ENCODE measurements around the gene EDAR. TPM values are rescaled to one million over a fixed set of nuclear protein-coding genes. Genes with fewer than 3 reads are reported as not detected.

Gene EDAR
- total and polyA plus RNA-seq, 2 of the 8 experiments (the other 6 are each of a cell fraction or from before 2014, with no cell fraction given), result not detected

GRCh38 chr2:108972663-108973062, 16.4 kb downstream of the EDAR start:
- H3K23ac ChIP-seq (ENCODE audit: insufficient read length), result no peak overlapping the region
- no peak overlapping the region for H2BK120ac ChIP-seq (replicated peaks; ENCODE audit: low read depth, low read length)
- ChIA-PET CTCF (ENCODE audit: partially characterized antibody) (interaction anchor here (0.7 to 1.0 kb wide), 3 partner anchors 9 to 28 kb away, joined by 3 read pairs; no protein-coding TSS in a partner anchor), POLR2A (ENCODE audit: partially characterized antibody) (no interaction called here)
- H3K4me2 ChIP-seq (ENCODE audit: insufficient read depth in 1 of 2, low read depth in 2 of 2, low read length in 2 of 2), result no peak overlapping the region
- H3K14ac ChIP-seq (ENCODE audit: insufficient read length), result no peak overlapping the region
- H4K8ac ChIP-seq (ENCODE audit: extremely low read depth, insufficient read depth, low read length), result no peak overlapping the region
- H2BK20ac ChIP-seq (ENCODE audit: low read length), result no peak overlapping the region
- H3K27me3 ChIP-seq (replicated peaks in 1 of 4; ENCODE audit: control insufficient read depth in 3 of 4, extremely low read depth in 1 of 4, insufficient read depth in 3 of 4, low read length in 3 of 4), result no peaks in the 10 kb centered on the region
- H2BK15ac ChIP-seq (ENCODE audit: low read length), result no peak overlapping the region
- H3K23me2 ChIP-seq (ENCODE audit: low read depth, low read length), result no peaks in the 10 kb centered on the region
- H3K9ac ChIP-seq (replicated peaks in 1 of 4; ENCODE audit: extremely low read depth in 1 of 4, low read depth in 3 of 4, low read length in 3 of 4), result no peak overlapping the region
- no peaks in the 10 kb centered on the region for H3K9me3 ChIP-seq (ENCODE audit: insufficient read depth in 2 of 2, low read depth in 1 of 2, low read length in 1 of 2)
- no peak overlapping the region for H3K27ac ChIP-seq (ENCODE audit: low read depth, low read length)
- no peak overlapping the region for H4K91ac ChIP-seq (replicated peaks; ENCODE audit: insufficient read length, low read length)
- no peak overlapping the region for H2BK5ac ChIP-seq (ENCODE audit: low read depth, low read length)
- WGBS, 2 experiments (ENCODE audit: extremely low coverage in 1 of 2, insufficient coverage in 1 of 2, insufficient read length in 1 of 2, insufficient replicate concordance in 2 of 2, low coverage in 1 of 2, low lambda C conversion rate in 2 of 2, missing lambda C conversion rate in 1 of 2), result 91% methylated on average over 6 of the region's 6 CpGs; no CpG with 5 or more reads in 1 of the 2 experiments
- H2BK12ac ChIP-seq (ENCODE audit: low read depth, low read length), result no peak overlapping the region
- H4K20me1 ChIP-seq (replicated peaks in 1 of 2; ENCODE audit: control insufficient read depth in 1 of 2, insufficient read depth in 2 of 2, low read length in 2 of 2), result no peaks in the 10 kb centered on the region
- DNase-seq (ENCODE audit: low read depth in 1 of 2, low spot score in 2 of 2), result no peak
- H3K36me3 ChIP-seq (ENCODE audit: control insufficient read depth in 2 of 4, insufficient read depth in 4 of 4, low read length in 3 of 4), result no peaks in the 10 kb centered on the region
- no peaks in the 10 kb centered on the region for H3K79me1 ChIP-seq (ENCODE audit: low read depth, low read length)
- H3K4ac ChIP-seq (replicated peaks; ENCODE audit: insufficient read length, low read depth, low read length), result no peak overlapping the region
- no peak overlapping the region for H2AFZ ChIP-seq (ENCODE audit: low read length)
- FAIRE-seq, result no peak
- no peaks in the 10 kb centered on the region; a peak in 1 of 7 replicates for H3K4me1 ChIP-seq (replicated peaks in 1 of 4; ENCODE audit: control insufficient read depth in 3 of 4, insufficient read depth in 4 of 4, low read length in 3 of 4)
- no peaks in the 10 kb centered on the region for H3K79me2 ChIP-seq (ENCODE audit: control insufficient read depth in 1 of 2, insufficient read depth in 2 of 2, low read length in 2 of 2)
- H3K4me3 ChIP-seq (ENCODE audit: extremely low read depth in 1 of 4, insufficient read depth in 2 of 4, low read depth in 3 of 4, low read length in 4 of 4), result no peak overlapping the region
- H4K5ac ChIP-seq (ENCODE audit: insufficient read length, low read depth, low read length), result no peak overlapping the region
- H3K56ac ChIP-seq (replicated peaks; ENCODE audit: insufficient read length, low read depth, low read length), result no peak overlapping the region
- no peak overlapping the region for H2AK5ac ChIP-seq (ENCODE audit: low read depth, low read length)
- no peak overlapping the region for H3K18ac ChIP-seq (ENCODE audit: extremely low read depth, low read length)
- TF ChIP-seq SIX5 (IDR thresholded peaks at IDR 0.05; ENCODE audit: low read depth, low read length), result no peak
- TF ChIP-seq YY1 (IDR thresholded peaks at IDR 0.05; ENCODE audit: low read depth, low read length), result no peak
- no peak for TF ChIP-seq TEAD4 (IDR thresholded peaks at IDR 0.05; ENCODE audit: low read depth, low read length)
- no peak for TF ChIP-seq KDM4A (IDR thresholded peaks at IDR 0.05; ENCODE audit: low read depth, low read length, severe bottlenecking)
- TF ChIP-seq SRF (IDR thresholded peaks at IDR 0.05; ENCODE audit: low read depth, low read length), result no peak

Measured in H1 (cell line).